HL-60 (cell line): ENCODE results near the gene MEIOB.
"Not testable (repeated sequence)": the region's sequence is repeated elsewhere in the genome, so short reads cannot be mapped to it uniquely, and the experiment has no call there.

Experiments used
- CTCF ChIP-seq: IDR thresholded peaks from one replicate; pipeline ENCODE4 v1.5.1; 2011; ENCODE audit warnings: low read length, control low read depth, inconsistent platforms; ENCODE audit not compliant: insufficient read depth
- TF ChIP-seq, protein P1 (sequence below): IDR thresholded peaks from 2 replicates; pipeline ENCODE4 v1.6.1; 2012; ENCODE audit warnings: low read depth; ENCODE audit not compliant: insufficient replicate concordance

GRCh38 chr16:1920122-1920521, 48.2 kb upstream of the MEIOB start:
- TF ChIP-seq, protein P1, sequence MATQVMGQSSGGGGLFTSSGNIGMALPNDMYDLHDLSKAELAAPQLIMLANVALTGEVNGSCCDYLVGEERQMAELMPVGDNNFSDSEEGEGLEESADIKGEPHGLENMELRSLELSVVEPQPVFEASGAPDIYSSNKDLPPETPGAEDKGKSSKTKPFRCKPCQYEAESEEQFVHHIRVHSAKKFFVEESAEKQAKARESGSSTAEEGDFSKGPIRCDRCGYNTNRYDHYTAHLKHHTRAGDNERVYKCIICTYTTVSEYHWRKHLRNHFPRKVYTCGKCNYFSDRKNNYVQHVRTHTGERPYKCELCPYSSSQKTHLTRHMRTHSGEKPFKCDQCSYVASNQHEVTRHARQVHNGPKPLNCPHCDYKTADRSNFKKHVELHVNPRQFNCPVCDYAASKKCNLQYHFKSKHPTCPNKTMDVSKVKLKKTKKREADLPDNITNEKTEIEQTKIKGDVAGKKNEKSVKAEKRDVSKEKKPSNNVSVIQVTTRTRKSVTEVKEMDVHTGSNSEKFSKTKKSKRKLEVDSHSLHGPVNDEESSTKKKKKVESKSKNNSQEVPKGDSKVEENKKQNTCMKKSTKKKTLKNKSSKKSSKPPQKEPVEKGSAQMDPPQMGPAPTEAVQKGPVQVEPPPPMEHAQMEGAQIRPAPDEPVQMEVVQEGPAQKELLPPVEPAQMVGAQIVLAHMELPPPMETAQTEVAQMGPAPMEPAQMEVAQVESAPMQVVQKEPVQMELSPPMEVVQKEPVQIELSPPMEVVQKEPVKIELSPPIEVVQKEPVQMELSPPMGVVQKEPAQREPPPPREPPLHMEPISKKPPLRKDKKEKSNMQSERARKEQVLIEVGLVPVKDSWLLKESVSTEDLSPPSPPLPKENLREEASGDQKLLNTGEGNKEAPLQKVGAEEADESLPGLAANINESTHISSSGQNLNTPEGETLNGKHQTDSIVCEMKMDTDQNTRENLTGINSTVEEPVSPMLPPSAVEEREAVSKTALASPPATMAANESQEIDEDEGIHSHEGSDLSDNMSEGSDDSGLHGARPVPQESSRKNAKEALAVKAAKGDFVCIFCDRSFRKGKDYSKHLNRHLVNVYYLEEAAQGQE, result not testable (repeated sequence)
- not testable (repeated sequence) for TF ChIP-seq CTCF
